Trophoblast cell (in vitro differentiated cells and primary cell): ENCODE measurements around the gene ITGA11.

Experiments used
- DNase-seq, 2 donors: peaks; one replicate each; pipeline ENCODE4 v3.0.0-alpha.2; 2016
- H2AFZ ChIP-seq: 2 replicates; pipeline ENCODE4 v1.6.1; 2013; ENCODE audit warnings: low read length, moderate library complexity, mild to moderate bottlenecking; ENCODE audit not compliant: insufficient read depth, poor library complexity
- H2AK5ac ChIP-seq: 2 replicates; pipeline ENCODE4 v1.6.1; 2013; ENCODE audit warnings: mild to moderate bottlenecking, low read length
- H2BK120ac ChIP-seq: 2 replicates; pipeline ENCODE4 v1.6.1; 2013; ENCODE audit warnings: low read length, mild to moderate bottlenecking, moderate library complexity; ENCODE audit not compliant: insufficient read depth, poor library complexity
- H2BK12ac ChIP-seq: 2 replicates; pipeline ENCODE4 v1.6.1; 2013; ENCODE audit warnings: mild to moderate bottlenecking, low read length, moderate library complexity
- H2BK5ac ChIP-seq: 2 replicates; pipeline ENCODE4 v1.6.1; 2013; ENCODE audit warnings: low read length, low read depth, moderate library complexity, mild to moderate bottlenecking; ENCODE audit not compliant: poor library complexity
- H3K14ac ChIP-seq: 2 replicates; pipeline ENCODE4 v1.6.1; 2013; ENCODE audit warnings: mild to moderate bottlenecking, low read length
- H3K18ac ChIP-seq: 2 replicates; pipeline ENCODE4 v1.6.1; 2013; ENCODE audit warnings: mild to moderate bottlenecking, low read length
- H3K23ac ChIP-seq: 2 replicates; pipeline ENCODE4 v1.6.1; 2013; ENCODE audit warnings: low read length
- H3K27ac ChIP-seq: 2 replicates; pipeline ENCODE4 v1.5.1; 2013; ENCODE audit warnings: low read depth, mild to moderate bottlenecking, inconsistent platforms, low read length, moderate library complexity
- H3K27me3 ChIP-seq: 2 replicates; pipeline ENCODE4 v1.6.1; 2013; ENCODE audit warnings: inconsistent platforms, mild to moderate bottlenecking, low read length, moderate library complexity; ENCODE audit not compliant: insufficient read depth
- H3K36me3 ChIP-seq, 2 experiments: 1 replicate in 1 of 2; 2 replicates in 1 of 2; pipeline ENCODE4 v1.6.1; 2013; ENCODE audit warnings: low read length in 2 of 2, mild to moderate bottlenecking in 2 of 2, moderate library complexity in 1 of 2; ENCODE audit not compliant: insufficient read depth in 2 of 2, control insufficient read depth in 1 of 2
- H3K4ac ChIP-seq: 2 replicates; pipeline ENCODE4 v1.6.1; 2013; ENCODE audit warnings: low read depth, mild to moderate bottlenecking, low read length, moderate library complexity
- H3K4me1 ChIP-seq, 2 experiments: 1 replicate in 1 of 2; 2 replicates in 1 of 2; pipeline ENCODE4 v1.6.1; 2013; ENCODE audit warnings: low read length in 2 of 2, mild to moderate bottlenecking in 2 of 2, moderate library complexity in 1 of 2; ENCODE audit not compliant: insufficient read depth in 2 of 2, control insufficient read depth in 1 of 2
- H3K4me2 ChIP-seq: 2 replicates; pipeline ENCODE4 v1.6.1; 2013; ENCODE audit warnings: inconsistent platforms, mild to moderate bottlenecking, low read length, moderate library complexity
- H3K4me3 ChIP-seq: 2 replicates; pipeline ENCODE4 v1.5.1; 2013; ENCODE audit warnings: mild to moderate bottlenecking, low read depth, low read length, inconsistent platforms
- H3K79me1 ChIP-seq: one replicate; pipeline ENCODE4 v1.6.1; 2013; ENCODE audit warnings: low read length
- H3K79me2 ChIP-seq: 2 replicates; pipeline ENCODE4 v1.6.1; 2013; ENCODE audit warnings: low read length, mild to moderate bottlenecking; ENCODE audit not compliant: control insufficient read depth, insufficient read depth, poor library complexity
- H3K9ac ChIP-seq: 2 replicates; pipeline ENCODE4 v1.6.1; 2013; ENCODE audit warnings: mild to moderate bottlenecking, low read length
- H3K9me3 ChIP-seq: 2 replicates; pipeline ENCODE4 v1.6.1; 2013; ENCODE audit warnings: low read depth, mild to moderate bottlenecking, control low read depth, inconsistent platforms, low read length; ENCODE audit not compliant: insufficient read depth
- H4K12ac ChIP-seq: 2 replicates; pipeline ENCODE4 v1.6.1; 2013; ENCODE audit warnings: low read depth, mild to moderate bottlenecking, low read length, moderate library complexity
- H4K8ac ChIP-seq: 2 replicates; pipeline ENCODE4 v1.6.1; 2013; ENCODE audit warnings: low read depth, mild to moderate bottlenecking, low read length, moderate library complexity
- H4K91ac ChIP-seq: one replicate; pipeline ENCODE4 v1.6.1; 2013; ENCODE audit warnings: low read depth, mild to moderate bottlenecking, low read length, moderate library complexity
- whole genome bisulfite sequencing: extraction: QIAGEN DNeasy Blood & Tissue Kit; methylation state at CpG from one replicate; pipeline ENCODE4 v1.1.7; 2013; ENCODE audit warnings: missing lambda C conversion rate; ENCODE audit not compliant: insufficient read length, insufficient coverage; ENCODE audit errors: extremely low coverage; 5-methylcytosine and 5-hydroxymethylcytosine counted together

The ITGA11 gene

DNA sequence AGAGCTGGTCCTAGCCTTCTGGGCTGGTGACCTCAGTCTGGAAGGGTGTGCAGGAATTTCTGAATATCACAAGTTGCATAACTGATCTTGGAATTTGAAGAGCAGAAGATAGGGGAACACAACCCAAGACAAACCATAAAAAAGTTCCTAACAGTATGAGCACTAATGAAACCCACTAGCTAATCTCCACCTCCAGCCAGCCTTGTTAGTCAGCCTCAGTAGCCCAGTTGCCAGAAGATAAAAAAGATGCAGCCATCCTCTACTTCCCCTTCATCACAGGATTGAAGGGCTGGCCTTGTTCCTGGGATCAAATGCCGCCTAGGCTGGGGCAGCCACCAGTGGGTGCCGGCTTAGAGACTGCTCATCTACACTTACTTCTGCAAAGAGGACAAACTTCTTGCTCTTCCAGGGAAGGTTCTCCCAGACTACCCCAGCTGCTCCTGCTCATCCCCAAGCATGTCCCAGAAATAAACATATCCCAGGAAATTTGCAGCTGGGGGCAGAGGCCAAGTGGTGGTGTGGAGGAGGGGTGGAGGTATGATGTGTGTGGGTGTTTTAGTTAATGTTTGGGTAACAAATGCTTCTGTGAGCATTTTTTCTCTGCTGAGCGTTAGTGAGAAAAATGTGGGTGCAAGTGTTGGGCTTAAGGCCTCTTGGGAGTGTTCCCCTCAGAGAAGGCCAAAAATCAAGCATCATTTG is 9.2 kb upstream of the ITGA11 start:
- no peak overlapping the region for H2AFZ ChIP-seq
- no peaks in the 10 kb centered on the region for H3K4me1 ChIP-seq
- no peak overlapping the region for H2BK12ac ChIP-seq
- H3K79me2 ChIP-seq = no peaks in the 10 kb centered on the region
- H2BK5ac ChIP-seq = no peak overlapping the region
- no peaks in the 10 kb centered on the region for H3K36me3 ChIP-seq
- H3K27me3 ChIP-seq = peaks cover 3% of the 10 kb centered on the region
- no peak overlapping the region for H3K23ac ChIP-seq
- H3K27ac ChIP-seq = no peak overlapping the region
- no peak overlapping the region for H4K91ac ChIP-seq
- H3K4ac ChIP-seq = no peak overlapping the region
- H3K18ac ChIP-seq = no peak overlapping the region
- H3K9ac ChIP-seq = no peak overlapping the region
- no peak for DNase-seq
- H2AK5ac ChIP-seq = no peak overlapping the region
- WGBS = no CpG with 5 or more reads among the region's 3 CpGs
- no peak overlapping the region for H3K4me3 ChIP-seq
- no peaks in the 10 kb centered on the region for H3K79me1 ChIP-seq
- H3K4me2 ChIP-seq = no peak overlapping the region
- H3K9me3 ChIP-seq = peaks cover 2% of the 10 kb centered on the region
- H4K12ac ChIP-seq = no peak overlapping the region
- H2BK120ac ChIP-seq = no peak overlapping the region
- H3K14ac ChIP-seq = no peak overlapping the region
- no peak overlapping the region for H4K8ac ChIP-seq

DNA sequence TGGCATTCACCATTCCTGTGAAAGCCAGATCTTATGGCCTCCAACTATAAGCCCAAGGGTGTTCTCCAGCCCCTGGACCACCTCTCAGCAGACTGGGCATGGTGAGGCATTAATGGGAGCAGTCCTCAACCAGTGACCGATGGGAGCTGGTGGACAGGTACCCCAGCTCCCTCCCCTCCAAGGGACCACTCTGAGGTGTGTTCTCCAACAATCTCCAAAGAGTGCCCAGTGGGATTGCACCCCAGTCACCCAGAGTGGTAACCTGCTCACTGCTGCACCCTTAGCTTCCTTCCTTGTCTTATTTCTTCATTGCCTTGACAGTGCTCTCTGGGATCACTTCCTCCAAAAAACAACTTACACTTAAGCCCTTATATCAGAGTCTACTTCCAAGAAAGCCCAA is 8.2 kb upstream of the ITGA11 start:
- Histone ChIP-seq H3K36me3 (no peaks in the 10 kb centered on the region), H3K4me3 (no peak overlapping the region), H3K79me1 (no peaks in the 10 kb centered on the region), H3K4me1 (no peaks in the 10 kb centered on the region), H2BK12ac (no peak overlapping the region), H4K91ac (no peak overlapping the region), H4K12ac (no peak overlapping the region), H3K9me3 (peaks cover 2% of the 10 kb centered on the region), H3K27me3 (peaks cover 3% of the 10 kb centered on the region), H3K4ac (no peak overlapping the region), H3K23ac (no peak overlapping the region), H3K14ac (no peak overlapping the region), H2BK5ac (no peak overlapping the region), H3K4me2 (no peak overlapping the region), H2AFZ (no peak overlapping the region), H3K18ac (no peak overlapping the region), H3K79me2 (no peaks in the 10 kb centered on the region), H3K27ac (no peak overlapping the region), H3K9ac (no peak overlapping the region), H2AK5ac (no peak overlapping the region), H2BK120ac (no peak overlapping the region), H4K8ac (no peak overlapping the region)
- WGBS = no CpG with 5 or more reads among the region's 1 CpG
- DNase-seq = no peak

DNA sequence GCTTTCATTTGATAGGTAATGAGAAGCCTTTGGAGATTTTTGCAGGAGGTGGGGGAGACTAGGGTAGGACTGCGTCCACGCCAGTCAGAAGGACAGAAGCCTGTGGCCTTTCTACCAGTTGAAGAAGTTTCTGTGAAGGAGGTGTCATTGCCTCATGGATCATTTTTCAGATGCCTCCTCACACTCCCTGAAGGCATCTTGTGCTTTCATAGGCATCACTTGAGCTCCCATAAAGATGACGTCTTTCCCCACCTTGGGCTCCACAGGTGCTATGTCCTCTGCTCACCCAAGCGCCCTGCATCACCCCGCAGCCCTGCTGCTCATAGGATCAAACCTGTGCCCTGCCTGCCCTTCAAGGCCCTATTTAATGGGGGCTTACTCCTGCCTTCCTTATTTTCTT is 7.5 kb upstream of the ITGA11 start:
- no peak overlapping the region for H3K4me2 ChIP-seq
- H3K36me3 ChIP-seq = no peaks in the 10 kb centered on the region
- no peak overlapping the region for H2BK120ac ChIP-seq
- no peak overlapping the region for H3K4me3 ChIP-seq
- H2BK5ac ChIP-seq = no peak overlapping the region
- H3K27me3 ChIP-seq = peaks cover 3% of the 10 kb centered on the region
- no peak overlapping the region for H2BK12ac ChIP-seq
- H4K12ac ChIP-seq = no peak overlapping the region
- no peaks in the 10 kb centered on the region for H3K4me1 ChIP-seq
- no peak overlapping the region for H3K27ac ChIP-seq
- no peak overlapping the region for H2AFZ ChIP-seq
- peaks cover 2% of the 10 kb centered on the region for H3K9me3 ChIP-seq
- H3K79me1 ChIP-seq = no peaks in the 10 kb centered on the region
- H3K79me2 ChIP-seq = no peaks in the 10 kb centered on the region
- no peak overlapping the region for H2AK5ac ChIP-seq
- no peak overlapping the region for H3K4ac ChIP-seq
- H4K91ac ChIP-seq = no peak overlapping the region
- no peak overlapping the region for H4K8ac ChIP-seq
- no peak overlapping the region for H3K18ac ChIP-seq
- H3K14ac ChIP-seq = no peak overlapping the region
- H3K9ac ChIP-seq = no peak overlapping the region
- DNase-seq = peak in 1 of 2 donors; percentile 51
- no peak overlapping the region for H3K23ac ChIP-seq
- no CpG with 5 or more reads among the region's 5 CpGs for WGBS

DNA sequence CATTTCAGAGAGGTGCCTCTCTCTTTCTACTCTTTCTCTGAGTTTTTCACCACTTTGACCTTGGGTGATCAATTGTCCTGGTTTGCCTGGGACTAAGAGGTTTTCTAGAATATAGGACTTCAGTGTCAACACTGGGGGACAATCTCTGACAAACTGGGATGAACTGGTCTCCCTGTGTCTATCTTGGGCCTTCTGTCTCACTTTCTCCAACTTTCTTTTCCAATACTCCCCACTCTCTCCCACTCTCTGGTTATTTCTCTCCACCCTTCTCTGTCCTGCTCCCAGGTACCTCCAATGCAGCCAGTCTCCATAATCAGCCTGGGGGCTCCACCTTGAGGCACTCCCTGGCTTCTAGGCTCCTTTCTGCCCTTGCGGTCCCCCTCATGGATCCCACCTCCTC is 4.7 kb upstream of the ITGA11 start:
- H3K14ac ChIP-seq = no peak overlapping the region
- no peak overlapping the region for H4K12ac ChIP-seq
- no peak overlapping the region for H2AFZ ChIP-seq
- no peak for DNase-seq
- H4K91ac ChIP-seq = no peak overlapping the region
- H3K4me1 ChIP-seq = peaks cover 7 to 8% of the 10 kb centered on the region in 2 experiments
- peaks cover 20% of the 10 kb centered on the region for H3K27me3 ChIP-seq
- H3K9ac ChIP-seq = no peak overlapping the region
- peaks cover 9% of the 10 kb centered on the region for H3K9me3 ChIP-seq
- H3K23ac ChIP-seq = no peak overlapping the region
- H3K18ac ChIP-seq = no peak overlapping the region
- H3K27ac ChIP-seq = no peak overlapping the region
- no peaks in the 10 kb centered on the region for H3K79me1 ChIP-seq
- no peak overlapping the region for H2BK5ac ChIP-seq
- H2AK5ac ChIP-seq = no peak overlapping the region
- H2BK120ac ChIP-seq = no peak overlapping the region
- no peaks in the 10 kb centered on the region for H3K79me2 ChIP-seq
- H3K4me3 ChIP-seq = no peak overlapping the region
- no peaks in the 10 kb centered on the region for H3K36me3 ChIP-seq
- no peak overlapping the region for H4K8ac ChIP-seq
- no CpG with 5 or more reads among the region's 1 CpG for WGBS
- H3K4ac ChIP-seq = no peak overlapping the region
- H3K4me2 ChIP-seq = no peak overlapping the region
- H2BK12ac ChIP-seq = no peak overlapping the region
